ENCODE data around the gene PRKAR2A. TPM values are rescaled to one million over a fixed set of nuclear protein-coding genes. Genes with fewer than 3 reads are reported as not detected.
"Not testable (repeated sequence)": the region's sequence is repeated elsewhere in the genome, so short reads cannot be mapped to it uniquely, and the experiment has no call there.

The PRKAR2A gene
- total and polyA plus RNA-seq, 2 experiments from 2014 or later = 13.5 to 30.2 TPM

GRCh38 chr3:48830715-48831114, 17.0 kb downstream of the PRKAR2A start:
- Histone ChIP-seq H3K36me3 (ENCODE audit: insufficient read depth) (no peaks in the 10 kb centered on the region), H2AFZ (no peak overlapping the region), H3K4me2 (no peak overlapping the region), H3K27ac (ENCODE audit: low read depth) (no peak overlapping the region), H3K27me3 (ENCODE audit: insufficient read depth) (no peaks in the 10 kb centered on the region), H3K4me3 (no peak overlapping the region), H4K20me1 (replicated peaks; ENCODE audit: insufficient read depth) (peaks cover 3% of the 10 kb centered on the region; the same call in 1 of the 2 replicates), H3K9me2 (ENCODE audit: insufficient read depth) (no peaks in the 10 kb centered on the region), H3K4me1 (ENCODE audit: insufficient read depth) (no peaks in the 10 kb centered on the region), H3F3A (replicated peaks; ENCODE audit: low read depth) (no peaks in the 10 kb centered on the region), H3K79me2 (replicated peaks; ENCODE audit: insufficient read depth) (no peaks in the 10 kb centered on the region; the same call in 1 of the 2 replicates)
- Mint-ChIP-seq H3K27ac (no peak overlapping the region), H3K9me3 (no peaks in the 10 kb centered on the region), H3K27me3 (ENCODE audit: insufficient read depth, low read depth, poor library complexity) (no peaks in the 10 kb centered on the region), H3K4me1 (peaks cover 4% of the 10 kb centered on the region; the same call in 2 of the 3 replicates), H3K36me3 (ENCODE audit: low read depth) (no peaks in the 10 kb centered on the region), H3K4me3 (no peak overlapping the region)
- no peak for TF ChIP-seq NANOG (IDR thresholded peaks at IDR 0.05; ENCODE audit: borderline replicate concordance)
- TF ChIP-seq EZH2phosphoT487 (IDR thresholded peaks at IDR 0.05; ENCODE audit: unreplicated experiment) = no peak
- no peak for TF ChIP-seq ETS1 (IDR thresholded peaks at IDR 0.05)
- no peak for TF ChIP-seq ZNF462 (CRISPR knock-in tag; IDR thresholded peaks at IDR 0.05)
- TF ChIP-seq JUNB (IDR thresholded peaks at IDR 0.05; ENCODE audit: unreplicated experiment) = no peak
- TF ChIP-seq POLR2AphosphoS5 (IDR thresholded peaks at IDR 0.05; ENCODE audit: low read depth) = no peak
- TF ChIP-seq CTCF (conservative IDR thresholded peaks at IDR 0.05; ENCODE audit: low read depth in 2 of 2) = no peak
- ATAC-seq (no peak), DNase-seq (ENCODE audit: low spot score) (no peak)

- not testable (repeated sequence) for H3F3A ChIP-seq (replicated peaks; ENCODE audit: low read depth); H3K4me3 ChIP-seq; ATAC-seq; H3K9me3 Mint-ChIP-seq; H3K27me3 Mint-ChIP-seq (ENCODE audit: insufficient read depth, low read depth, poor library complexity); H3K36me3 Mint-ChIP-seq (ENCODE audit: low read depth); H3K4me3 Mint-ChIP-seq; H2AFZ ChIP-seq; H3K4me2 ChIP-seq; H3K27me3 ChIP-seq (ENCODE audit: insufficient read depth); H3K79me2 ChIP-seq (replicated peaks; ENCODE audit: insufficient read depth); H3K4me1 ChIP-seq (ENCODE audit: insufficient read depth); H3K9me2 ChIP-seq (ENCODE audit: insufficient read depth); H4K20me1 ChIP-seq (replicated peaks; ENCODE audit: insufficient read depth); H3K4me1 Mint-ChIP-seq; H3K36me3 ChIP-seq (ENCODE audit: insufficient read depth); H3K27ac Mint-ChIP-seq; H3K27ac ChIP-seq (ENCODE audit: low read depth); DNase-seq (ENCODE audit: low spot score)
Observed at GRCh38 chr3:48829525-48829924, 18.1 kb downstream of the PRKAR2A start.

GRCh38 chr3:48827874-48828273, 19.8 kb downstream of the PRKAR2A start:
- H3K36me3 Mint-ChIP-seq (ENCODE audit: low read depth); H3K9me3 Mint-ChIP-seq; H3K36me3 ChIP-seq (ENCODE audit: insufficient read depth); H3K4me1 ChIP-seq (ENCODE audit: insufficient read depth); ATAC-seq; H4K20me1 ChIP-seq (replicated peaks; ENCODE audit: insufficient read depth); H3K4me1 Mint-ChIP-seq; H3K79me2 ChIP-seq (replicated peaks; ENCODE audit: insufficient read depth); H3K27ac ChIP-seq (ENCODE audit: low read depth); H3K9me2 ChIP-seq (ENCODE audit: insufficient read depth); H3K4me3 ChIP-seq; H3F3A ChIP-seq (replicated peaks; ENCODE audit: low read depth); H3K27me3 Mint-ChIP-seq (ENCODE audit: insufficient read depth, low read depth, poor library complexity); H3K27me3 ChIP-seq (ENCODE audit: insufficient read depth); H2AFZ ChIP-seq; H3K27ac Mint-ChIP-seq; H3K4me3 Mint-ChIP-seq; DNase-seq (ENCODE audit: low spot score); H3K4me2 ChIP-seq: not testable (repeated sequence)
